ENCODE results near the gene MPP2.

Gene MPP2

GRCh38 chr17:43912635-43913304 is 5.4 kb upstream of the MPP2 start (continued):
- no peak for TF ChIP-seq ZEB2 (tag by site-specific recombination; IDR thresholded peaks at IDR 0.05)
- TF ChIP-seq HOXC10 (CRISPR knock-in tag; IDR thresholded peaks at IDR 0.05) = no peak
- TF ChIP-seq ZNF843 (tag by site-specific recombination; IDR thresholded peaks at IDR 0.05) = no peak
- TF ChIP-seq ZNF747 (tag by site-specific recombination; IDR thresholded peaks at IDR 0.05) = 0 out of 2 replicates have a peak, but pooled peaks have one; percentile 15
- no peak for TF ChIP-seq ZNF146 (tag by site-specific recombination; IDR thresholded peaks at IDR 0.05)
- peak; percentile 16 for TF ChIP-seq ZBTB26 (tag by site-specific recombination; optimal IDR thresholded peaks at IDR 0.05)
- no peak for TF ChIP-seq ZNF350 (tag by site-specific recombination; IDR thresholded peaks at IDR 0.05)
- TF ChIP-seq ZSCAN4 (tag by site-specific recombination; IDR thresholded peaks at IDR 0.05) = peak; percentile 97
- peak; percentile 56; the same call in 1 of the 2 replicates for TF ChIP-seq ZNF248 (tag by site-specific recombination; IDR thresholded peaks at IDR 0.05)
- TF ChIP-seq PRDM10 (tag by site-specific recombination; IDR thresholded peaks at IDR 0.05) = no peak
- TF ChIP-seq ZNF785 (tag by site-specific recombination; IDR thresholded peaks at IDR 0.05) = no peak; the same call in 1 of the 2 replicates
- TF ChIP-seq ZFHX2 (tag by site-specific recombination; conservative IDR thresholded peaks at IDR 0.05) = peak; percentile 40
- 0 out of 2 replicates have a peak, but pooled peaks have one; percentile 25 for TF ChIP-seq ZBTB48 (tag by site-specific recombination; IDR thresholded peaks at IDR 0.05)
- TF ChIP-seq ZBTB7A (tag by site-specific recombination; IDR thresholded peaks at IDR 0.05; ENCODE audit: low read depth) = no peak
- TF ChIP-seq BCL6B (tag by site-specific recombination; IDR thresholded peaks at IDR 0.05) = 0 out of 2 replicates have a peak, but pooled peaks have one; percentile 9
- no peak for TF ChIP-seq ZNF24 (tag by site-specific recombination; IDR thresholded peaks at IDR 0.05)
- TF ChIP-seq ZNF571 (tag by site-specific recombination; IDR thresholded peaks at IDR 0.05) = peak; percentile 69; the same call in 1 of the 2 replicates
- no peak for TF ChIP-seq ZSCAN23 (tag by site-specific recombination; IDR thresholded peaks at IDR 0.05)
- 0 out of 2 replicates have a peak, but pooled peaks have one; percentile 33 for TF ChIP-seq ZBTB20 (tag by site-specific recombination; IDR thresholded peaks at IDR 0.05)
- TF ChIP-seq ZNF280C (tag by site-specific recombination; IDR thresholded peaks at IDR 0.05) = peak; percentile 33; the same call in 1 of the 2 replicates
